Endodermal cell (in vitro differentiated cells): Measurements from ENCODE around the gene TGFB2. TPM values are rescaled to one million over a fixed set of nuclear protein-coding genes. Genes with fewer than 3 reads are reported as not detected.

Experiments
- DNase-seq: peaks from one replicate; pipeline ENCODE4 v3.0.0-alpha.2; 2017
- H3K27ac ChIP-seq: 2 replicates; pipeline ENCODE4 v1.5.1; 2013; ENCODE audit warnings: mild to moderate bottlenecking, low read depth, low read length, moderate library complexity
- H3K27me3 ChIP-seq: 2 replicates; pipeline ENCODE4 v1.6.1; 2013; ENCODE audit warnings: mild to moderate bottlenecking, low read length, moderate library complexity; ENCODE audit not compliant: insufficient read depth, control insufficient read depth, poor library complexity, severe bottlenecking
- H3K36me3 ChIP-seq: 2 replicates; pipeline ENCODE4 v1.7.0; 2013; ENCODE audit warnings: mild to moderate bottlenecking, low read length, moderate library complexity; ENCODE audit not compliant: control insufficient read depth, insufficient read depth
- H3K4me1 ChIP-seq: one replicate; pipeline ENCODE4 v1.7.0; 2013; ENCODE audit warnings: low read length; ENCODE audit not compliant: control insufficient read depth, insufficient read depth
- H3K4me3 ChIP-seq: 2 replicates; pipeline ENCODE4 v1.5.1; 2013; ENCODE audit warnings: mild to moderate bottlenecking, low read length, moderate library complexity
- H3K9ac ChIP-seq: 2 replicates; pipeline ENCODE4 v1.6.1; 2013; ENCODE audit warnings: mild to moderate bottlenecking, low read length, moderate library complexity; ENCODE audit not compliant: poor library complexity, severe bottlenecking; ENCODE audit errors: extremely low read depth
- H3K9me3 ChIP-seq: 2 replicates; pipeline ENCODE4 v1.6.1; 2013; ENCODE audit warnings: mild to moderate bottlenecking, low read length, moderate library complexity; ENCODE audit not compliant: control insufficient read depth
- H3K27ac Mint-ChIP-seq: 2 replicates; pipeline ENCODE4 v1.8.0; 2020; ENCODE audit warnings: mixed read lengths
- H3K27me3 Mint-ChIP-seq: 2 replicates; pipeline ENCODE4 v1.8.0; 2021; ENCODE audit warnings: mild to moderate bottlenecking, mixed read lengths; ENCODE audit not compliant: insufficient read depth
- H3K36me3 Mint-ChIP-seq: 2 replicates; pipeline ENCODE4 v1.8.0; 2020; ENCODE audit warnings: low read depth, mixed read lengths
- H3K4me1 Mint-ChIP-seq: 2 replicates; pipeline ENCODE4 v1.8.0; 2020; ENCODE audit warnings: mixed read lengths
- H3K4me3 Mint-ChIP-seq: 2 replicates; pipeline ENCODE4 v1.8.0; 2020; ENCODE audit warnings: mild to moderate bottlenecking, moderate library complexity, mixed read lengths
- H3K9me3 Mint-ChIP-seq: 2 replicates; pipeline ENCODE4 v1.8.0; 2020; ENCODE audit warnings: mild to moderate bottlenecking, mixed read lengths
- CTCF ChIP-seq: fragments of 200-600 bp; sonication (generic); conservative IDR thresholded peaks from 2 replicates; pipeline ENCODE4 v1.5.0; 2021; ENCODE audit warnings: antibody characterized with exemption, mild to moderate bottlenecking
- WGBS, 2 experiments: methylation state at CpG; one replicate each; pipeline versions ENCODE4 v1.1.5 to v1.1.7; 2013; ENCODE audit warnings: missing lambda C conversion rate in 2 of 2, mixed read lengths in 1 of 2; ENCODE audit not compliant: insufficient coverage in 1 of 2, insufficient read length in 1 of 2; 5-methylcytosine and 5-hydroxymethylcytosine counted together
- total RNA-seq, 2 donors: library from RNA; stranded (reverse); fragmentation: NEBNext Ultra II Directional in 1 of 2; extraction: Animal tissue kit (Norgen Biotek cat#: 25700) in 1 of 2; gene quantifications; 2 replicates in 1 of 2; 3 replicates in 1 of 2; pipeline ENCODE4 v1.2.1, GENCODE V29; 2021

The TGFB2 gene
- total RNA-seq, 2 donors from 2014 or later = 0.11 to 1.2 TPM

- Histone ChIP-seq H3K27ac (no peak overlapping the region), H3K27me3 (no peaks in the 10 kb centered on the region), H3K9ac (no peak overlapping the region), H3K4me3 (no peak overlapping the region), H3K9me3 (no peaks in the 10 kb centered on the region), H3K4me1 (peaks cover 4% of the 10 kb centered on the region), H3K36me3 (no peaks in the 10 kb centered on the region)
- H3K9me3 Mint-ChIP-seq = no peaks in the 10 kb centered on the region
- TF ChIP-seq CTCF = peak; percentile 85
- no peak overlapping the region for H3K4me3 Mint-ChIP-seq
- H3K27ac Mint-ChIP-seq = no peak overlapping the region
- H3K4me1 Mint-ChIP-seq = peaks cover 10% of the 10 kb centered on the region
- no peak for DNase-seq
- 86 to 87% methylated on average over 4 to 7 of the region's 7 CpGs for WGBS, 2 experiments
- H3K27me3 Mint-ChIP-seq = no peaks in the 10 kb centered on the region
- H3K36me3 Mint-ChIP-seq = no peaks in the 10 kb centered on the region
Observed at GRCh38 chr1:218361298-218362065, 16.3 kb downstream of the TGFB2 start.

- Histone ChIP-seq H3K4me1 (peaks cover 3% of the 10 kb centered on the region), H3K9me3 (no peaks in the 10 kb centered on the region), H3K27me3 (no peaks in the 10 kb centered on the region), H3K27ac (no peak overlapping the region), H3K9ac (no peak overlapping the region), H3K4me3 (no peak overlapping the region), H3K36me3 (no peaks in the 10 kb centered on the region)
- Mint-ChIP-seq H3K9me3 (no peaks in the 10 kb centered on the region), H3K36me3 (no peaks in the 10 kb centered on the region), H3K27ac (no peak overlapping the region), H3K4me3 (no peak overlapping the region), H3K4me1 (peaks cover 18% of the 10 kb centered on the region), H3K27me3 (no peaks in the 10 kb centered on the region)
- 94 to 97% methylated on average over 2 to 4 of the region's 5 CpGs for WGBS, 2 experiments
- no peak for TF ChIP-seq CTCF
- DNase-seq = no peak
Observed at GRCh38 chr1:218362418-218363076, 17.4 kb downstream of the TGFB2 start.

DNA sequence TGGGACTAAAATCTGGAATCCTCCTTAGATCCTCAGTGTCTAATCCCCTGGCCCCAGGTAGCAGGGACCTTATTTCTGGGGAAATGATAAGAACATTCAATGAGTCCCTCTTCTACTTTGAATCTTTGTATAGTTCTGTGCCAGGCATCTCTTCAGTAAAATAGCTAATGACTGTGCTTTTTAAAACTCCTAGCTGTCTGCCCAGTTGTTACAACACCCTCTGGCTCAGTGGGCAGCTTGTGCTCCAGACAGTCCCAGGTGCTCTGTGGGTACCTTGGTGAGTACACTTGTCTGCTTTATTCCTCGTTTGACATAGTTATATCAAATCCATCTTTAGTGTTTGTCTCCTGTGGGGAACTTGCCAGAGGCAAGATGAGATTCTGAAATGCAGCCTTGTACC is 18.0 kb downstream of the TGFB2 start:
- Mint-ChIP-seq H3K36me3 (no peaks in the 10 kb centered on the region), H3K4me3 (no peak overlapping the region), H3K27me3 (no peaks in the 10 kb centered on the region), H3K4me1 (peaks cover 20% of the 10 kb centered on the region), H3K9me3 (no peaks in the 10 kb centered on the region), H3K27ac (no peak overlapping the region)
- Histone ChIP-seq H3K4me1 (no peaks in the 10 kb centered on the region), H3K4me3 (no peak overlapping the region), H3K9ac (no peak overlapping the region), H3K27me3 (no peaks in the 10 kb centered on the region), H3K9me3 (no peaks in the 10 kb centered on the region), H3K27ac (no peak overlapping the region), H3K36me3 (no peaks in the 10 kb centered on the region)
- no peak for DNase-seq
- 84% methylated on average over 1 of the region's 1 CpG; no CpG with 5 or more reads in 1 of the 2 experiments for WGBS, 2 experiments
- no peak for TF ChIP-seq CTCF
